NCI-H446 treated with DMSO at 0.1 percent for 48 hours (cell line): Measurements from ENCODE around the gene QKI.

Experiments used
- DNase-seq: peaks from one replicate; lab custom pipeline; 2025; lab: John Stamatoyannopoulos, UW

QKI gene

GRCh38 chr6:163487606-163488005, 73.1 kb downstream of the QKI start:
- DNase-seq: no peak

- DNase-seq: no peak
Measured at GRCh38 chr6:163489584-163489983, 75.1 kb downstream of the QKI start.

GRCh38 chr6:163490826-163491577, 76.5 kb downstream of the QKI start:
- no peak for DNase-seq

- no peak for DNase-seq
Measured at GRCh38 chr6:163491737-163492300, 77.3 kb downstream of the QKI start.

- no peak for DNase-seq
Measured at GRCh38 chr6:163494279-163494727, 79.8 kb downstream of the QKI start.

GRCh38 chr6:163496205-163496604, 81.7 kb downstream of the QKI start:
- DNase-seq: no peak

- no peak for DNase-seq
Measured at GRCh38 chr6:163500105-163500504, 85.6 kb downstream of the QKI start.

- no peak for DNase-seq
Measured at GRCh38 chr6:163501026-163501425, 86.5 kb downstream of the QKI start.

GRCh38 chr6:163501439-163501838, 86.9 kb downstream of the QKI start:
- DNase-seq: no peak

- no peak for DNase-seq
Measured at GRCh38 chr6:163504984-163505640, 90.6 kb downstream of the QKI start.

- DNase-seq: no peak
Measured at GRCh38 chr6:163507965-163508364, 93.4 kb downstream of the QKI start.

- DNase-seq: no peak
Measured at GRCh38 chr6:163513003-163513402, 98.5 kb downstream of the QKI start.

- no peak for DNase-seq
Measured at GRCh38 chr6:163513570-163514166, 99.2 kb downstream of the QKI start.

- DNase-seq: no peak
Measured at GRCh38 chr6:163516908-163517307, 102.4 kb downstream of the QKI start.

GRCh38 chr6:163520956-163521355, 106.4 kb downstream of the QKI start:
- no peak for DNase-seq

- no peak for DNase-seq
Measured at GRCh38 chr6:163522033-163522432, 107.5 kb downstream of the QKI start.

- no peak for DNase-seq
Measured at GRCh38 chr6:163525926-163526325, 111.4 kb downstream of the QKI start.

- no peak for DNase-seq
Measured at GRCh38 chr6:163526346-163526745, 111.8 kb downstream of the QKI start.

- no peak for DNase-seq
Measured at GRCh38 chr6:163527291-163527690, 112.8 kb downstream of the QKI start.

GRCh38 chr6:163529605-163530004, 115.1 kb downstream of the QKI start:
- DNase-seq: no peak

- no peak for DNase-seq
Measured at GRCh38 chr6:163530406-163530805, 115.9 kb downstream of the QKI start.

GRCh38 chr6:163531122-163531521, 116.6 kb downstream of the QKI start:
- no peak for DNase-seq

- DNase-seq: no peak
Measured at GRCh38 chr6:163532526-163533078, 118.1 kb downstream of the QKI start.
